HG02798 (cell line): ENCODE measurements around the gene RCBTB2.

Source experiments
- ATAC-seq: cut with Tn5 transposase; IDR thresholded peaks from one replicate; pipeline ENCODE4 v1.9.1; 2021; ENCODE audit warnings: mild to moderate bottlenecking; ENCODE audit not compliant: unreplicated experiment, poor library complexity

RCBTB2 gene

DNA sequence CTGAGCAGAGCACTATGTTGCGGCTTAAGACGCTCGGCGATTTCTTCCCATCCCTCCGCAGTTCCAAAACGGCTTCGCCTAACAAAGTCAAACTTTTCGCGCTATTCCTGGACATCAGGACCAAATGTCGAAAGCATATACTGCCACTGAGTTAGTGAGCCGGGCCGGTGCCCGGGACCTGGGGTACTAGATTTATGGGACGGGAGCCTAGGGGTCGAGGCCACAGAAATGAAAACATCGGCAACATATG lies 699 bp downstream of the RCBTB2 start:
- ATAC-seq: no peak

DNA sequence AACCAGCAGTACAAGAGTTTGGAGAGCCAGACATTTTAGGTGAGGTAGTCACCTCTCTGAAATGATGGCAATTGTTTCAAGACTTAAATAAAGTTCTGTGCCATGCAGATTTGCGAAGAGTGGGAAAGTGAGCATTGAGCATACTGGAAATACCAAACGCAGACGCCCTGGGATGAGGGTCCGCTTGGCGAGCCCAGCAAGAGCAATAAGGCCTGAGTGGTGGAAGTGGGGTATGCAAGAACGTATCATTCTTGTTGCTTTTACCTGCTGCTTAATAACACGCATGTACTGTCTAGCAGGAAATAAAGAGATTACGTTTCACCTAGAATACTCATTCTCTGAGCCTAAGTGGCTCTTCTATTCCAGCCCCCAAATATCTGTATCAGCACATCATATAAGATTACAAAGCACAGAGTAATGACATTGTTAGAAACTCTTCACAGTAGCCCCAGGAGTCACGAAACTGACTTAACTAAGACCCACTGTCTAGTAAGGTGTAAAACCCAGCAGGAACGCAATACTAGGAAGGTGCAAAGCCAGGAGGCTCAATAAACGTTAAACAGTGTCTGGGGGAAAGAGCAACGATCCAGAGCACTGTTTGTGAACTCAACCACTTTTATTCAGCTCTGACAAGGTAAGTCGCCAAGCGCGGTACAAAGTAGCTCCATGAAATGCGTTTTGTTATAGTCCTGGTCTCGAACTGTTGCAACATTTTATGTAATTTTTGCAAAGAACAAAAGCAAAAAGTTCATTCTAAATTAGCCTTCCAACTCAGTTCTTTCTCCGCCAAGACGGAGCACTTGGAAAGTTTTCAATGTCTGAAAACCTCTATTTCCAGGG lies 1.2 kb downstream of the RCBTB2 start:
- ATAC-seq: no peak

DNA sequence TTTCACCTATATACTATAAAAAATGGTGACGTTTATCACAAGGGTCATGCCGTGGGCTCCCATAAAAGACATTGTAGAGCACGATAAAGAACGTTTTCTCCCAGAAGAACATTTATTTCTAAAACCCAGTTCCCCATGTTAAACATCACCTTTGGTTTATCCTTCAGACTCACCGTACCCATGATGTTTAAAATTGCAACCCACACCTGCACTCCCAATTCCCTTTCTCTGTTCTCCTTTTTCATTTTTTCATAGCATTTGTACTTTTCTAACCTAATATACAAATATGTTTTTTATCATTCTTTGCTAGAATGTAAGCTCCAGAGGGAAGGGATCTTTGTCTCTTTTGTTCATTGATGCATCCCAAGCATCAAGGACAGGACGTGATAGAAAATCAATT lies 2.0 kb downstream of the RCBTB2 start:
- no peak for ATAC-seq

DNA sequence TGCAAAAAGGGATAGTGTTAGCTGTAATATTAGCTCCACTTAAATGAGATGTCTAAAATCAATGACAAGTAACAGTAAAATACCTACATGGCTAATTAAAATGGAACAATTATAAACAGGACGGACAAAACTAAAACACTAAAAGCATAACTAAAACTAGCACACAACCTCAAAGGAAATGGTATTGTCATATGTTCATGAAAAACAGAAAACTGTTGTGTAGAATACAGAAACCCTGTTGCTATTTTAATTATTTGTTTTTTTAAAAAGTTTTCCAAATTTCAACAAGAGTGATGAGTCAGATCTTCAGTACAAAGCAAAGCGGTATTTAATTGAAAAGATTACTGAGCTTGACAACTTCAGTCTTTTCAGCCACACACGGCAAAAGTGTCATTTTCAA lies 4.2 kb downstream of the RCBTB2 start:
- ATAC-seq: no peak

DNA sequence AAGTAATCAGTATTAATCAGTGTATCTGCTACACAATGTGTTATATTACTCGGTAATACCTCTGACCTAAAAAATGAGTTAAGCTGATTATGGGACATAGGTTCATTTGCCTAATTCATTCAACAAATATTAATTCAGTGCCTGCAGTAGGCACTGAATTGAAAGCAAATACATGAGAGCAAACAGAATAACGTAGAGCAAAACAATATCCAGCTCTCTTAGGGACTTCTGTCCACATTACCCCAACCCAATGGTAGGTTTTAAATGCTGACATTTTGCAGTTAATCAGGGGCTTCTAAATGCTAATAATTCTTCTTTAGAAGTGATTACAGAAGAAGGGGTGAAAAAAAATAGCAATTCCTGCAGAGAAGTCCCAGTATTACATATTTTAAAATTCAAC lies 4.9 kb downstream of the RCBTB2 start:
- ATAC-seq: no peak

DNA sequence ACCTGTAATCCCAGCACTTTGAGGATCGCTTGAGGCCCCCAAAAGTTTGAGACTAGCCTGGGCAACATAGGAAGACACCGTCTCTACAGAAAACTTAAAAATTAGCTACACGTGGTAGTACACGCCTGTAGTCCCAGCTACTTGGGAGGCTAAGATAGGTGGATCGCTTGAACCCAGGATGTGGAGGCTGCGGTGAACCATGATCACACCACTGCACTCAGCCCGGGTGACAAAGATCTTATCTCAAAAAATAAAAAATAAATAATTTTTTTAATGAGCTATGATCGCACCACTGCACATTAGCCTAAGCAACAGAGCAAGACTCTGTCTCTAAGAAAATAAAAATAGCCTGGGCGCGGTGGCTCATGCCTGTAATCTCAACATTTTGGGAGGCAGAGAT lies 6.6 kb downstream of the RCBTB2 start:
- no peak for ATAC-seq

GRCh38 chr13:48518083-48518482 lies 14.8 kb downstream of the RCBTB2 start:
- no peak for ATAC-seq

DNA sequence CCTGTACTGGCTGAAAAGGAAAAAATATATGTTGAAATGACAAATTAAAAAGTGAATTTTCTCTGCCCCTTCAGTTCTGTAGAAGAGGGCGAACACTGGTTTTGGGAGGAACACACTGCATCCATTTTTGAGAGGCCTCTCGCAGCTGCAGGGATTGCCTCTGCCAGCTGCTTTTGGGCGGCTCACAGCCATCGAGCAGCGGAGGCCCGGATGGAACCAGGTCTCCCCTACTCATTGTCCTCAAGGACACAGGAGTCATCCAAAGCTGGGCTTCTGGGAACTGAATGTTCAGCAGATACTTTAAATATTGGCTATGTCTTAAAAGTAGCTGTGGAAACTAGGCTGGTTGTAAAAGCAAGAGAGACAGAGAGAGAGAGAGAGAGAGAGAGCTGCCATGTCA lies 17.1 kb downstream of the RCBTB2 start:
- ATAC-seq: no peak

- ATAC-seq: no peak
These were observed 18.1 kb downstream of the RCBTB2 start for GRCh38 chr13:48514793-48515192.

- no peak for ATAC-seq
These were observed 21.2 kb downstream of the RCBTB2 start for GRCh38 chr13:48511621-48512230.

GRCh38 chr13:48510698-48511097 lies 22.2 kb downstream of the RCBTB2 start:
- ATAC-seq: no peak

- ATAC-seq: no peak
These were observed 24.9 kb downstream of the RCBTB2 start for GRCh38 chr13:48508011-48508410.

- no peak for ATAC-seq
These were observed 25.9 kb downstream of the RCBTB2 start for GRCh38 chr13:48507021-48507420.

- peak; percentile 16 for ATAC-seq
These were observed 26.7 kb downstream of the RCBTB2 start for GRCh38 chr13:48506092-48506701.

DNA sequence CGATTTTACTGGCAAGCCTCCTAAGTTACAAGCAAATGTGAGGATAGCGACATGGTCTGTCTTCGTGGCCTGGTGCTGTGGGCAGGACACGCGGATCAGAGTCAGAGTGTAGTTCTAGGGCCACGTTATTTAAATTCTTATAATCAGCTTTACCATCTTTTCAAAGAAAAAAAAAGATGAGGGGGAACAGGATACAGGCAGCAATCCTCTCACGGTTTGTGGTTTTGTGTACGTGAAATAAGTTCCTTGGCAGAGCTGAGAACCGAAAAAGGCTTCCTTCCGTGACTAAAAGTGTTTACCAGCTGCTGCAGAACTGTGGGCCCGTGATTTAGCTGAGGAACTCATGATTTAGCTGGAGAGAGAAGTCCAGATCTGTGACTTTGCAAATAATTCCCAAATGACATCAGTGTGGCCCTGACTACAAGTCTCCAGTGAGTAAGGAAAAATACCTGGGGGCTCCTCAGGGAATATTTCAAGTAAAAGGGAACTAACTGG lies 27.2 kb downstream of the RCBTB2 start:
- ATAC-seq: peak; percentile 74

- ATAC-seq: peak; percentile 42
These were observed 27.9 kb downstream of the RCBTB2 start for GRCh38 chr13:48505012-48505411.

GRCh38 chr13:48504606-48505005 lies 28.3 kb downstream of the RCBTB2 start:
- no peak for ATAC-seq

GRCh38 chr13:48502601-48503319 lies 30.1 kb downstream of the RCBTB2 start:
- no peak for ATAC-seq

- peak; percentile 23 for ATAC-seq
These were observed 31.2 kb downstream of the RCBTB2 start for GRCh38 chr13:48501705-48502104.

GRCh38 chr13:48500652-48501197 lies 32.2 kb downstream of the RCBTB2 start:
- peak; percentile 35 for ATAC-seq

DNA sequence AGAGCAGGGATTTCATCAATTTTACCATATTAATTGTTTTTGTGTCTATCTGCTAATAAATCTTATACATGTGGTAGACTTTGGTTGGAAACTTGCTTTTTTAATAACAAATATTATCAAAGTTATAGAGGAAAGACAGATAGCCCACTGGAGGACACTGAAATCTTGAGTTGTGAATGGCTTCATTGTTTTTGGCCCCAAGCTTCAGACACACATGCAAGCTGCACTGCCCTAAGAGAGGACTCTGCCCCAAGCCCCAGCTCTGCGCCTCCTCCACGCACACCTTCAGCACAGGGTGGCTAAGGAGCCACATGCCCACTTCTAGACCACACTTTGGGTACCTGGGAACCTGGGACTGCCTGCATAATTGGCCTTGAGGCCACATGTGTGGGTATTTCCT lies 35.2 kb downstream of the RCBTB2 start:
- ATAC-seq: no peak
